Measurements from ENCODE around the gene KCNAB1.

The KCNAB1 gene

DNA sequence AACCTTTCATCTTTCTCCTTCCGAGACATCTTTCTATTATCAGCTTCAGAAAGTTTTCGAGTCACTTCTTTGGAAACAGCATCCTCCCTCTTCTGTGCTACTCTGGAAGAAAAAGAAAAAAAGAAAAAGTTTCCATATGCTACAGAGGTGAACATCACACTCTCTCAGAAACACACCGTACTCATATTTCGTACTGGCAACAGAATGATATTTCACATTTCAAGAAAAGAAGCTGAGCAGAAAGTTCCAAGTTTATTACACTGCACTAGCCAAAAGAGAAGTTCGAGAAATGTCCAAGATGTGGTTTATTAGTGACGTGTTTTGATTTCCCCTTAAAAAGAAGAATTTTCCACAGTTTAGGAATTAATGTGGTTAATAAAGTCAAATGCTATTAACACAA lies 428.5 kb downstream of the KCNAB1 start:
- CTCF ChIA-PET: interaction anchor here (1.2 to 1.3 kb wide), 3 partner anchors 14 to 532 kb away, joined by 3 to 4 read pairs (median 3); no protein-coding TSS in a partner anchor
- DNase-seq (ENCODE audit: extremely low spot score): no peak
- POLR2A ChIA-PET: no interaction called here
- TF ChIP-seq CTCF (IDR thresholded peaks at IDR 0.05; ENCODE audit: control extremely low read depth, extremely low read depth, low read depth, missing control alignments): no peak

DNA sequence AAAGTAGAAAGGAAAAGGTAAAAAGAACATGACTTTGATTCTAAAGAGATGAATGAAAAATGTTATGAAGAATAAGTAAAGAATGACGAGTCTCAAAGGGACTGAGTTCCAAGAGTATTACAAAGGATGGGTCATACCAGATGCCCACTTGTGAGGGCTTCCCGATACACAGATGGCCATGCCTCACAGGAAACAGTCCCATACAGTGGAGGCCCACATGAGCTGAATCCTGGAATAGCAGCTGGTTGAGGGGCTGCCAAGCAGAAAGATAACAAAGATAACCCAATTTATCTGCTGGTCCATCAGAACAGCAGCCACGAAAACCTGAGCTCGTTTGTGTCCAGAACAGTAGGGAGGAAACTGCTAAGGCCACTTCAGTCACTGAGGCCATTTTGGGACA lies 430.9 kb downstream of the KCNAB1 start:
- POLR2A ChIA-PET: no interaction called here
- CTCF ChIA-PET: no interaction called here
- no peak for TF ChIP-seq CTCF (IDR thresholded peaks at IDR 0.05; ENCODE audit: control extremely low read depth, extremely low read depth, low read depth, missing control alignments)
- DNase-seq (ENCODE audit: extremely low spot score): no peak

GRCh38 chr3:156551746-156552145 lies 431.4 kb downstream of the KCNAB1 start:
- ChIA-PET CTCF (no interaction called here), POLR2A (no interaction called here)
- no peak for DNase-seq (ENCODE audit: extremely low spot score)
- TF ChIP-seq CTCF (IDR thresholded peaks at IDR 0.05; ENCODE audit: control extremely low read depth, extremely low read depth, low read depth, missing control alignments): no peak

- no peak for TF ChIP-seq CTCF (IDR thresholded peaks at IDR 0.05; ENCODE audit: control extremely low read depth, extremely low read depth, low read depth, missing control alignments)
- ChIA-PET CTCF (interaction anchor here (1.3 to 3.6 kb wide), 5 partner anchors 24 to 585 kb away, joined by 3 to 25 read pairs (median 6); partner anchors contain the start of gene TIPARP), POLR2A (no interaction called here)
- DNase-seq (ENCODE audit: extremely low spot score): no peak
These were observed 432.6 kb downstream of the KCNAB1 start for GRCh38 chr3:156552973-156553372.

GRCh38 chr3:156553705-156554356 lies 433.5 kb downstream of the KCNAB1 start:
- CTCF ChIA-PET: interaction anchor here (0.6 to 3.6 kb wide), 18 partner anchors 7 to 748 kb away, joined by 3 to 29 read pairs (median 5); partner anchors contain the start of genes C3orf33 and TIPARP
- no peak for TF ChIP-seq CTCF (IDR thresholded peaks at IDR 0.05; ENCODE audit: control extremely low read depth, extremely low read depth, low read depth, missing control alignments)
- DNase-seq (ENCODE audit: extremely low spot score): no peak
- POLR2A ChIA-PET: interaction anchor here (1.3 kb wide), 2 partner anchors 121 to 127 kb away, joined by 3 to 5 read pairs; no protein-coding TSS in a partner anchor

GRCh38 chr3:156554515-156554841 lies 434.1 kb downstream of the KCNAB1 start:
- ChIA-PET CTCF (interaction anchor here (0.6 to 3.6 kb wide), 20 partner anchors 8 to 748 kb away, joined by 3 to 29 read pairs (median 5); partner anchors contain the start of genes C3orf33 and TIPARP), POLR2A (interaction anchor here (0.7 to 1.3 kb wide), 4 partner anchors 121 to 130 kb away, joined by 3 to 5 read pairs (median 3); no protein-coding TSS in a partner anchor)
- TF ChIP-seq CTCF (IDR thresholded peaks at IDR 0.05; ENCODE audit: control extremely low read depth, extremely low read depth, low read depth, missing control alignments): no peak
- no peak for DNase-seq (ENCODE audit: extremely low spot score)

All from GM10248 (cell line).